GM13976 (cell line): Measurements from ENCODE around the gene C1QTNF9B.

Experiments
- DNase-seq: peaks from one replicate; pipeline ENCODE4 v3.0.0; 2012; ENCODE audit warnings: low spot score
- in situ Hi-C: fragments of 300-500 bp; cut with MboI; formaldehyde crosslinking; loops from one replicate; pipeline ENCODE4 v1.12.0; 2022; ENCODE audit warnings: low sequenced_read_pairs, mixed read lengths, inconsistent platforms; ENCODE audit not compliant: unreplicated experiment
- TF ChIP-seq, protein P1 (sequence below): IDR thresholded peaks from 2 replicates; pipeline ENCODE4 v1.5.1; 2012; ENCODE audit warnings: borderline replicate concordance, mild to moderate bottlenecking; ENCODE audit not compliant: insufficient read depth; ENCODE audit errors: extremely low read depth, missing control alignments, control extremely low read depth

C1QTNF9B gene

DNA sequence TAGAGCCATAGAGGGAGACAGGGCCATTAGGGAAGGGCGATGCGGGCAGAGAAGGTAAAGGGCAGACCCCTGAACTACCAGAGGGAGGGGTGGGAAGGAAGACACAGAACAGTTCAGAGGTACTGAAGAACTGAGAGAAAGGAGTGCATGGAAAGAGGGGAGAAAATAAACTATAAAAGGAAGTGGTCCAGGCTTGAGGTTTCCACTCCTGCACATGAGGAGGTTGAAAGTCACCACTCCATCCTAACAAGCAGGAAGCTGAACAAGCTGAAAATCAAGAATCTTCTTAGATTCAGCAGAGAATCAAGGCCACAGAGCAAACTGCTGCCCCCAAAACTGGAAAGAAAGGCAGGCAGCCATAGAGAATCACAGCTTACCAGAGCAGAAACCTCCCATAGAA lies 53.2 kb downstream of the C1QTNF9B start:
- TF ChIP-seq, protein P1, sequence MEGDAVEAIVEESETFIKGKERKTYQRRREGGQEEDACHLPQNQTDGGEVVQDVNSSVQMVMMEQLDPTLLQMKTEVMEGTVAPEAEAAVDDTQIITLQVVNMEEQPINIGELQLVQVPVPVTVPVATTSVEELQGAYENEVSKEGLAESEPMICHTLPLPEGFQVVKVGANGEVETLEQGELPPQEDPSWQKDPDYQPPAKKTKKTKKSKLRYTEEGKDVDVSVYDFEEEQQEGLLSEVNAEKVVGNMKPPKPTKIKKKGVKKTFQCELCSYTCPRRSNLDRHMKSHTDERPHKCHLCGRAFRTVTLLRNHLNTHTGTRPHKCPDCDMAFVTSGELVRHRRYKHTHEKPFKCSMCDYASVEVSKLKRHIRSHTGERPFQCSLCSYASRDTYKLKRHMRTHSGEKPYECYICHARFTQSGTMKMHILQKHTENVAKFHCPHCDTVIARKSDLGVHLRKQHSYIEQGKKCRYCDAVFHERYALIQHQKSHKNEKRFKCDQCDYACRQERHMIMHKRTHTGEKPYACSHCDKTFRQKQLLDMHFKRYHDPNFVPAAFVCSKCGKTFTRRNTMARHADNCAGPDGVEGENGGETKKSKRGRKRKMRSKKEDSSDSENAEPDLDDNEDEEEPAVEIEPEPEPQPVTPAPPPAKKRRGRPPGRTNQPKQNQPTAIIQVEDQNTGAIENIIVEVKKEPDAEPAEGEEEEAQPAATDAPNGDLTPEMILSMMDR = no peak
- in situ Hi-C loops = no loop called here
- no peak for DNase-seq

DNA sequence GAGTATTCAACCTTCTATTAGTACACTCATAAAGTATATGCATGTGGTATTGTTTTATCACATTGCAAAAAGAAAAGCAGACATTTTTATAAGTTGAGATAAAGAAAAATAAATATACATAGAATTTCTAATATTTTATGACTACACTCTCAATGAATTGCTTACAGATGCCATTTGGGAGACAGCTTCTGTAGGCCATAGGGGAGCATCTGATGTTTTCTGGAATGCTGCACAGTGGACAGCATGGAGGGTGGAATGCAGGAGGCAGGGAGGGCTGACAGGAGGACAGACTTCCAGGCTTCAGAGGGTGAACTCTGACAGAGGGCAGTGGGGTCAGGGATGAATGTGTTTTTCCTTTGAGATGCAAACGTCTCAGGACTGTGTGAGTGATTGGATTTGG lies 53.9 kb downstream of the C1QTNF9B start:
- TF ChIP-seq, protein P1 = no peak
- no peak for DNase-seq
- in situ Hi-C loops = no loop called here

DNA sequence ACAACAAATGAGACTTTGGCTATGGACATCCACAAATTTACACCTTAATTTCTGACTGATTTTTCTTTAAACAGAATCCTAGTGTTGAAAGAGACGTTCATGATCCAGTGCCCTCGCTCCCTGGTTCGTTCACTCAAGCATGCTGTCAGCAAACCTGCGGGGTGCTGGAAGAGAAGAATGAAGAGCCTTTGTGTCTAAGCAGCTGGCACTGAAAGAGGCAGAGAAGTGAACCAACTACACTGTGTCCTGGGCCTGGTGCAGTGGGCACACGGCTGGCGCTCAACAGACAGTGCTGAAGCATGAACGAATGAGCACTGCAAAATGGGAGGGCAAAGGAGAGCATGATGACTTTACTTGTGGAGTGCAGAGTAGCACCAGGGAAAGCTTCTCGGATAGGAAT lies 54.9 kb downstream of the C1QTNF9B start:
- in situ Hi-C loops = no loop called here
- DNase-seq = no peak
- TF ChIP-seq, protein P1 = no peak
